HEK293T (cell line): ENCODE measurements around the gene S100A8.

ENCODE experiments used
- ARNT ChIP-seq: fragments of 450-650 bp; IDR thresholded peaks from 2 replicates; pipeline ENCODE4 v1.6.1; 2017; ENCODE audit warnings: mild to moderate bottlenecking
- BHLHE40 ChIP-seq: fragments of 450-650 bp; IDR thresholded peaks from 2 replicates; pipeline ENCODE4 v1.6.1; 2016; ENCODE audit warnings: mild to moderate bottlenecking, moderate library complexity, borderline replicate concordance
- CTBP1 ChIP-seq: fragments of 450-650 bp; IDR thresholded peaks from 2 replicates; pipeline ENCODE4 v1.6.1; 2016; ENCODE audit warnings: borderline replicate concordance
- ELF4 ChIP-seq: fragments of 450-650 bp; IDR thresholded peaks from 2 replicates; pipeline ENCODE4 v1.6.1; 2017; ENCODE audit warnings: antibody characterized with exemption
- FOXK2 ChIP-seq: fragments of 450-650 bp; IDR thresholded peaks from 2 replicates; pipeline ENCODE4 v1.6.1; 2016; ENCODE audit warnings: mild to moderate bottlenecking
- FOXM1 ChIP-seq: fragments of 450-650 bp; IDR thresholded peaks from 2 replicates; pipeline ENCODE4 v1.6.1; 2017; ENCODE audit warnings: mild to moderate bottlenecking, borderline replicate concordance
- HDGF ChIP-seq: fragments of 450-650 bp; IDR thresholded peaks from 2 replicates; pipeline ENCODE4 v1.6.1; 2017; ENCODE audit warnings: antibody characterized with exemption, borderline replicate concordance
- LEF1 ChIP-seq: fragments of 450-650 bp; IDR thresholded peaks from 2 replicates; pipeline ENCODE4 v1.6.1; 2017; ENCODE audit warnings: mild to moderate bottlenecking, borderline replicate concordance
- NFRKB ChIP-seq: fragments of 450-650 bp; IDR thresholded peaks from 2 replicates; pipeline ENCODE4 v1.6.1; 2016; ENCODE audit warnings: mild to moderate bottlenecking, moderate library complexity
- SP1 ChIP-seq: fragments of 450-650 bp; IDR thresholded peaks from 2 replicates; pipeline ENCODE4 v1.6.1; 2017
- SUZ12 ChIP-seq: fragments of 450-650 bp; IDR thresholded peaks from 2 replicates; pipeline ENCODE4 v1.6.1; 2016; ENCODE audit warnings: mild to moderate bottlenecking
- TARDBP ChIP-seq: fragments of 450-650 bp; IDR thresholded peaks from 2 replicates; pipeline ENCODE4 v1.6.1; 2016
- ZNF384 ChIP-seq: fragments of 450-650 bp; IDR thresholded peaks from 2 replicates; pipeline ENCODE4 v1.6.1; 2016
- TF ChIP-seq, protein P1 (sequence below): fragments of 450-650 bp; IDR thresholded peaks from 2 replicates; pipeline ENCODE4 v1.6.1; 2016

DNA sequence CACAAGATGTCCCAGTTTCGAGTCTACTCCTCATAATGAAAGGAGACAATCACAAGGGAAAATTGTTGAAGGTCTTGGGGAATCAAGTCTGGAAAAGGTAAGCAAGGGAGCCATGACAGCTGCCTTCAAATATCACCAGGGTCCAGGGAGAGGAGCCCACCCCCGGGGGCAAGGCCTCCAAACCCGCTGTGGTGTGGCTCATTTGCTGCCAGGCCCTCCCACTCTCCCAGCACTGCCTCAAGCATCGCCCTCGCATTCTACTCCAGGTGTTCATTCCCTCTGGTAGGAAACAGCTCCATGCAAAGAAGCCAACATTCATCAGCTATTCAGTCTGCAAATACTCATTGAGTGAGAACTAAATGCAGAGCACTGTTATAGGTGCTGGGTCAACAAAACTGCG, 24.6 kb downstream of the S100A8 start:
- no peak for TF ChIP-seq SP1
- no peak for TF ChIP-seq FOXM1
- no peak for TF ChIP-seq HDGF
- no peak for TF ChIP-seq NFRKB
- no peak for TF ChIP-seq ELF4
- TF ChIP-seq ARNT = no peak
- TF ChIP-seq TARDBP = no peak
- TF ChIP-seq, protein P1, sequence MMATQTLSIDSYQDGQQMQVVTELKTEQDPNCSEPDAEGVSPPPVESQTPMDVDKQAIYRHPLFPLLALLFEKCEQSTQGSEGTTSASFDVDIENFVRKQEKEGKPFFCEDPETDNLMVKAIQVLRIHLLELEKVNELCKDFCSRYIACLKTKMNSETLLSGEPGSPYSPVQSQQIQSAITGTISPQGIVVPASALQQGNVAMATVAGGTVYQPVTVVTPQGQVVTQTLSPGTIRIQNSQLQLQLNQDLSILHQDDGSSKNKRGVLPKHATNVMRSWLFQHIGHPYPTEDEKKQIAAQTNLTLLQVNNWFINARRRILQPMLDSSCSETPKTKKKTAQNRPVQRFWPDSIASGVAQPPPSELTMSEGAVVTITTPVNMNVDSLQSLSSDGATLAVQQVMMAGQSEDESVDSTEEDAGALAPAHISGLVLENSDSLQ = no peak
- TF ChIP-seq LEF1 = no peak
- TF ChIP-seq SUZ12 = no peak
- no peak for TF ChIP-seq FOXK2
- no peak for TF ChIP-seq CTBP1
- TF ChIP-seq ZNF384 = no peak
- TF ChIP-seq BHLHE40 = no peak
